Kidney epithelial cell (primary cell): Measurements from ENCODE around the gene ZNF124. TPM values are rescaled to one million over a fixed set of nuclear protein-coding genes. Genes with fewer than 3 reads are reported as not detected.

ENCODE experiments used
- DNase-seq: peaks from one replicate; pipeline ENCODE4 v3.0.0-alpha.2; 2010; ENCODE audit warnings: low read depth
- H3K27me3 ChIP-seq: 2 replicates; pipeline ENCODE4 v1.6.0; 2011; ENCODE audit warnings: low read length; ENCODE audit not compliant: control insufficient read depth, insufficient read depth
- H3K36me3 ChIP-seq: 2 replicates; pipeline ENCODE4 v1.5.1; 2011; ENCODE audit warnings: low read length; ENCODE audit not compliant: control insufficient read depth, insufficient read depth
- H3K4me3 ChIP-seq: 2 replicates; pipeline ENCODE4 v1.5.1; 2011; ENCODE audit warnings: low read depth, mild to moderate bottlenecking, control low read depth, low read length
- total RNA-seq: library from RNA; depleted of rRNA; stranded (reverse); fragments of >200 nt; gene quantifications from 2 replicates; pipeline ENCODE4 v1.2.3, GENCODE V29; 2015
- TF ChIP-seq, protein P1 (sequence below): IDR thresholded peaks from 2 replicates; pipeline ENCODE4 v1.5.1; 2011; ENCODE audit warnings: mild to moderate bottlenecking, moderate library complexity, low read length, control low read depth, inconsistent platforms; ENCODE audit not compliant: insufficient read depth, poor library complexity, severe bottlenecking

The ZNF124 gene
- total RNA-seq, 1 donor from 2014 or later: 16.8 TPM

DNA sequence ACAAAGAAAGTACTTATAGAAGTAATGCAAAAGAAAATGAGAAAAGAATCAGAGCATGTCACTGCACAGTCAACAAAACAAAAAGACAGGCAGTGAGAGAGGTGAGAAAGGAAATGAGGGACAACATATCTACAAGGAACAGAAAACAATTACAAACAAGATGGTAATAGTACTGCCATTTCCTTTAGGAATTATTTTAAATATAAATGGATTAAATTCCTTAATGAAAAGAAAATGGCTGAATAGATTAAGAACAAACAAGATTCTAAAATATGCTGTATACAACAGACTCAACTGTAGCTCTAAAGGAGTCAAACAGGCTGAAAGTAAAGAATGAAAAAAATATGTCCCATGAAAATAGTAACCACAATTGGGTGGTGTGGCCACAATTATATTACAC is 22.1 kb upstream of the ZNF124 start:
- peaks cover 1% of the 10 kb centered on the region for H3K36me3 ChIP-seq
- no peaks in the 10 kb centered on the region for H3K27me3 ChIP-seq
- DNase-seq: no peak
- TF ChIP-seq, protein P1, sequence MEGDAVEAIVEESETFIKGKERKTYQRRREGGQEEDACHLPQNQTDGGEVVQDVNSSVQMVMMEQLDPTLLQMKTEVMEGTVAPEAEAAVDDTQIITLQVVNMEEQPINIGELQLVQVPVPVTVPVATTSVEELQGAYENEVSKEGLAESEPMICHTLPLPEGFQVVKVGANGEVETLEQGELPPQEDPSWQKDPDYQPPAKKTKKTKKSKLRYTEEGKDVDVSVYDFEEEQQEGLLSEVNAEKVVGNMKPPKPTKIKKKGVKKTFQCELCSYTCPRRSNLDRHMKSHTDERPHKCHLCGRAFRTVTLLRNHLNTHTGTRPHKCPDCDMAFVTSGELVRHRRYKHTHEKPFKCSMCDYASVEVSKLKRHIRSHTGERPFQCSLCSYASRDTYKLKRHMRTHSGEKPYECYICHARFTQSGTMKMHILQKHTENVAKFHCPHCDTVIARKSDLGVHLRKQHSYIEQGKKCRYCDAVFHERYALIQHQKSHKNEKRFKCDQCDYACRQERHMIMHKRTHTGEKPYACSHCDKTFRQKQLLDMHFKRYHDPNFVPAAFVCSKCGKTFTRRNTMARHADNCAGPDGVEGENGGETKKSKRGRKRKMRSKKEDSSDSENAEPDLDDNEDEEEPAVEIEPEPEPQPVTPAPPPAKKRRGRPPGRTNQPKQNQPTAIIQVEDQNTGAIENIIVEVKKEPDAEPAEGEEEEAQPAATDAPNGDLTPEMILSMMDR: no peak
- H3K4me3 ChIP-seq: no peak overlapping the region

DNA sequence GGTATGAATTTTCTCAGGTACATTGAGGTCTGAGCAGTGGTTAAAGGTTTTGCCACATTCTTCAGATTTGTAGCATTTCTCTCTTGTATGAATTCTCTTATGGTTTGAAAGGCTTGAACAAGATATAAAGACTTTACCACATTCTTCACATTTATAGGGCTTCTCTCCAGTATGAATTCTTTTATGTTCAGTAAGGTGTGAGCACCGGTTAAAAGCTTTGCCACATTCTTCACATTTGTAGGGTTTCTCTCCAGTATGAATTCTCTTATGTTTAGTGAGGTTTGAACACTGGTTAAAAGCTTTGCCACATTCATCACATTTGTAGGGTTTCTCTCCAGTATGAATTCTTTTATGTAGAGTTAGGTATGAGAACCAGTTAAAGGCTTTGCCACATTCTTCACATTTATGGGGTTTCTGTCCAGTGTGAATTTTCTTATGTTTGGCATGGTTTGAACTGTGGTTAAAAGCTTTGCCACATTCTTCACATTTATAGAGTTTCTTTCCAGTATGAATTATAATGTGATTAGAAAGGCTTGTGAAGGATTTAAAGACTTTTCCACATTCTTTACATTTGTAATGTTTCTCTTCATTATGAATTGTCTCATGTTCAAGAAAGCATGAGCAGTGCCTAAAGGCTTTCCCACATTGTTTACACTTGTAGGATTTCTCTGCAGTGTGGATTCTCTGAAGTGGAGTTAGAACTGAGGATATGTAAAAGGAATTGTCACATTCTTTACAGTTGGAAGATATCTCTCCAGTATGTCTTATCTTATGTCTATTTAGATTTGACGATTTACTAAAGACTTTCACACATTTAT is 18.4 kb upstream of the ZNF124 start:
- DNase-seq: no peak
- TF ChIP-seq, protein P1: no peak
- H3K36me3 ChIP-seq: peaks cover 1% of the 10 kb centered on the region
- no peaks in the 10 kb centered on the region for H3K27me3 ChIP-seq
- no peak overlapping the region for H3K4me3 ChIP-seq

DNA sequence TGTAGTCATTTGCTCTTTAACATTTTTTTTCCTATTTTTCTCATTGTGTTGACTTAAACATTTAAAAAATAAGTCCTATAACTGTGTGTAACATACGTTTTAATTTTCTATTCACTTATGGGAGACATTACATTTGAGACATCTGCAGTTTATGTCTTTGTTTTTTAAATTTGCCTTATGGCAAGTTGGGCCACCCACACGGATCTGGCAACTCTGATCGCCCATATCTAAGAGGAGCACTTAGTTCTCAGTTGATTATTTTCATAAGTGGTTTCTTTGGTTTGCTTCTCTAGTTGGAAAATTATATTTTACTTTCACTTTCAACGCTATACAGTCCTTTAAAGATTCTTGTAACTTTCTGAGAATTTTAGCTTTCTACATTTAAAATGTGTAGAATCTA is 13.8 kb upstream of the ZNF124 start:
- H3K4me3 ChIP-seq: no peak overlapping the region
- H3K36me3 ChIP-seq: no peaks in the 10 kb centered on the region
- TF ChIP-seq, protein P1: no peak
- no peak for DNase-seq
- H3K27me3 ChIP-seq: no peaks in the 10 kb centered on the region

DNA sequence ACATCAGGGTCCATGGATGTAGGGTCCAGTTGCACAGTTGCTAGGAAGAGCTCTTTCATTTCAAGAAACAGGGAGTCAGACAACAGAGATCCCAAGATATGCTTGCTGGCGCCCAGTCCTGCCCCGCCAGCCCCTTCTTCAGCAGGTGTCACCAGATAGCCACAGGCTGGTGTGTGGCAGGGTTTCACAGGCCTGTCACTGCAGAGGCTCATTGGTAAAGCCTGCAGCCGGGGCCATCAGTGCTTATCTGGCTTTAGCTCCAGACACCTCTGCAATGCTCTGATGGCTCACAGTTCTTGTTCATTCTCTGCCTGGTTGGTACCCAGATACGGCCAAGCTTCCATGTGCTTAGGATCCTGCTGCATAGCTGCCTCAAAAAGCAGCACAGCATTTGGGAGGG is 12.4 kb upstream of the ZNF124 start:
- DNase-seq: no peak
- TF ChIP-seq, protein P1: no peak
- no peaks in the 10 kb centered on the region for H3K36me3 ChIP-seq
- no peaks in the 10 kb centered on the region for H3K27me3 ChIP-seq
- H3K4me3 ChIP-seq: no peak overlapping the region

DNA sequence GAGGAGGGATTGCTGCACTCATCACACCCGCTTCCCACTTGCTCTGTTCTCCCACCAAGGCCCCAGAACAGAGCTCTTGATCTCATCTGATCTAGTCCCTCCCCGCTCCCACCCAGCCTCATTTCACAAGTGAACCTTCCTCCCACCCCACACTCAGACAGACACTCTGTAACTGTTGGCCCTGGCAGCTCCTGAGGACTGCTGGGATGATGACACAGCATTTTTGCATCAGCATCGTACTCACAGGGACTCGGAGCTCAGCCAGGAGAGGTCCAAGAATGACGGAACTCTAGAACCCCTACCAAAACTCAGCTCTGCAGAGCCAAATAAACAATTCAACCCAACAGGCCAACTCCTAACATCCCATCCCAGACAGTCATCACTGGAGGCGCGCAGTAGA is 11.2 kb upstream of the ZNF124 start:
- no peaks in the 10 kb centered on the region for H3K27me3 ChIP-seq
- no peak overlapping the region for H3K4me3 ChIP-seq
- no peak for DNase-seq
- H3K36me3 ChIP-seq: no peaks in the 10 kb centered on the region
- TF ChIP-seq, protein P1: no peak

DNA sequence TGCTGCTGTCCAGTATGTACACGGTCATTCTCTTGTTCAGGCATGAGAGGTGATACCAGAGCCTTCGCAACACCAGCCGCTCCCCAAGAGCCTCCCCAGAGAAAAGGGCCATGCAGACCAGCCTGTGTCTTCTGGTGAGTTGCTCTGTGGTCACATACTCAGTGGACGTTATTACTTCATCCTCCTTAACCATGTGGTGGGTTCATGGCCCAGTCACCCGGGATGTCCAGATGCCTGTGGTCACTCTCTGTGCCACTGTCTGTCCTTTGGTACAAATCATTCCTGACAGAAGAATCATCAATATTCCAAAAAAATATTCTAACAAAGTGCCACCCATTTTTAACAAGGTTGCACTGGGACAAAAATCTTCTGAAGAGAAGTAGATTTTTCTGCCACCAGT is 8.8 kb upstream of the ZNF124 start:
- no peak for DNase-seq
- TF ChIP-seq, protein P1: no peak
- H3K4me3 ChIP-seq: no peak overlapping the region
- no peaks in the 10 kb centered on the region for H3K36me3 ChIP-seq
- no peaks in the 10 kb centered on the region for H3K27me3 ChIP-seq
